AG09309 (cell line): ENCODE data around the gene CD180.

Experiments used
- DNase-seq: peaks from one replicate; pipeline ENCODE4 v3.0.0-alpha.2; 2010; ENCODE audit warnings: low read depth
- H3K4me3 ChIP-seq: 2 replicates; pipeline ENCODE4 v1.5.1; 2011; ENCODE audit warnings: mild to moderate bottlenecking, low read depth, low read length, moderate library complexity; ENCODE audit not compliant: control insufficient read depth
- TF ChIP-seq, protein P1 (sequence below): IDR thresholded peaks from 2 replicates; pipeline ENCODE4 v1.5.1; 2011; ENCODE audit warnings: mild to moderate bottlenecking, low read depth, low read length, inconsistent platforms; ENCODE audit not compliant: insufficient read depth, control insufficient read depth; ENCODE audit errors: missing control alignments

CD180 gene

DNA sequence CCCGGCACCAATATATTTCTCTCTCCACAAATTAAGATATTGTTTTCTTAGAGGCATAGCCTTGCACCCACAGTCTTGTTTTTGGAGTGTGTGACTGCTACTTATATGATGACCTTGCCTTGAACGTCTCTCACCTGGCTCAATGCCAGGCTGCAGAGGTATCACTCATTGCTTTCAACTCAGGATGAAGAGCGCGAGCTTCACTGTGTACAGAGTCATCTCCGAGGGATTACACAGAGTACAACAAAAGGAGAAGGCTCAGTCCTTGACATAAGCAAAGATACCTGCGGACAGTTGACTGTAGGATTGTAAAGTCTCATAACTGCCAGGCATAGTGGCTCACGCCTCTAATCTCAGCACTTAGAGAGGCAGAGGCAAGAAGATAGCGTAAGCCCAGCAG, 53.8 kb downstream of the CD180 start:
- no peak for DNase-seq
- no peak overlapping the region for H3K4me3 ChIP-seq
- TF ChIP-seq, protein P1, sequence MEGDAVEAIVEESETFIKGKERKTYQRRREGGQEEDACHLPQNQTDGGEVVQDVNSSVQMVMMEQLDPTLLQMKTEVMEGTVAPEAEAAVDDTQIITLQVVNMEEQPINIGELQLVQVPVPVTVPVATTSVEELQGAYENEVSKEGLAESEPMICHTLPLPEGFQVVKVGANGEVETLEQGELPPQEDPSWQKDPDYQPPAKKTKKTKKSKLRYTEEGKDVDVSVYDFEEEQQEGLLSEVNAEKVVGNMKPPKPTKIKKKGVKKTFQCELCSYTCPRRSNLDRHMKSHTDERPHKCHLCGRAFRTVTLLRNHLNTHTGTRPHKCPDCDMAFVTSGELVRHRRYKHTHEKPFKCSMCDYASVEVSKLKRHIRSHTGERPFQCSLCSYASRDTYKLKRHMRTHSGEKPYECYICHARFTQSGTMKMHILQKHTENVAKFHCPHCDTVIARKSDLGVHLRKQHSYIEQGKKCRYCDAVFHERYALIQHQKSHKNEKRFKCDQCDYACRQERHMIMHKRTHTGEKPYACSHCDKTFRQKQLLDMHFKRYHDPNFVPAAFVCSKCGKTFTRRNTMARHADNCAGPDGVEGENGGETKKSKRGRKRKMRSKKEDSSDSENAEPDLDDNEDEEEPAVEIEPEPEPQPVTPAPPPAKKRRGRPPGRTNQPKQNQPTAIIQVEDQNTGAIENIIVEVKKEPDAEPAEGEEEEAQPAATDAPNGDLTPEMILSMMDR = no peak

DNA sequence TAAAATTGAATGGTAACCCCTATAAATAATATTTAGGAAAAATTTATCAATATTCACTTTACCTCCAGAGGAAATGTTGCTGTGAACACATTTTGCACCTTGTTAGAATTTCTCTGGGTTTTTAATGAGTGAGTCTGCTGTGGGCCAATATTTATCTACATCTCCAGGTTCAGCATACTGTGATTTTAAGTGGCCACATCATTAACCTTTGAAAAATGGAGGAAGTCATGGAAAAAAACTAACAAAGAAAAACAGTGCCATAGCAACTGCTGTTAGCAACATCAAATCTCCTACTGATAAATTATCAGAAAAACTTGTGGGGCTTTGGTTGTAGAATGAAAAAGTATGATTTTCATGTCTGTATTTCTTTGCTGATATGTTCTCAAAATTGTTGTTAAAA, 55.0 kb downstream of the CD180 start:
- TF ChIP-seq, protein P1 = no peak
- no peak for DNase-seq

DNA sequence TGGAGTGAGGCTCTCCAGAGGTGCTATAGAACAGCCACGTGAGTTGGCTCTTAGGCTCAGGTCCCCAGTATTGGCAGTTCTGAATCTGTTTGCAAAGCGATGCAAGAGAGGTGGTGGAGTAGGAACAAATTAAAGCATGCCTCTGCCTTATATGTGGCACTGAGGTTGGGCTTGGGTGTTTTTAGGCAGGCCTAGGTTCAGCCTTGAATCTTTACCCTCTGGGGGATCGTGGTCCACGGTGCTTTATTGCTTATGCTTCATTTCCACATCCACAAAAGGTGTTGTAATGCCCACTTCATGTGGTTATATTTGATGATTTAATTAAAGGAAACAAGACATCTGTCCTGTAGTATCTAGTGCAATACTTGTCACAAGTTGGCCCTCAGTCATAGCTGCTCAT, 56.2 kb downstream of the CD180 start:
- no peak for DNase-seq
- TF ChIP-seq, protein P1 = no peak
- no peak overlapping the region for H3K4me3 ChIP-seq

More for the DNA sequence above, 55.0 kb downstream of the CD180 start:
- H3K4me3 ChIP-seq = no peak overlapping the region

DNA sequence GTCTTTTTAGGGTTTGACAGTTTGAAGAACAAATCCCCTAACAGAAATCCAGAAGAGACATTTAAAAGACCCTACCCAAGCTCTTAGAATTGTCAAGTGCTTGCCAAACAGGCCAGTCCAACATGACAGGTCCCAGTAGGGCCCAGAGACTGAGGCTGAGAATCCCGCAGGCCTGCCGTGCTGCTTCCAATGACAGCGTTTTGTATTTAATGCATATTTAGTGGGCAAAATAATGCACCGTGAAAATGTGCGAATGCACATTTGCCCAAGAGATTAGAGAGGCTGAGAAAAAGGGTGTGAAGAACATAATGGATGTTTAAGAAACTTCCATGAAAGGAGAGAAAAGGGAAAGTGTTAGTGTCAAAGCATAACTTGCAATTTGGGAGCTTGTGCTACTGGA, 57.6 kb downstream of the CD180 start:
- DNase-seq = no peak
- no peak overlapping the region for H3K4me3 ChIP-seq
- TF ChIP-seq, protein P1 = no peak

- TF ChIP-seq, protein P1 = no peak
- DNase-seq = no peak
- no peak overlapping the region for H3K4me3 ChIP-seq
Observed at GRCh38 chr5:67135381-67135984, 61.1 kb downstream of the CD180 start.

DNA sequence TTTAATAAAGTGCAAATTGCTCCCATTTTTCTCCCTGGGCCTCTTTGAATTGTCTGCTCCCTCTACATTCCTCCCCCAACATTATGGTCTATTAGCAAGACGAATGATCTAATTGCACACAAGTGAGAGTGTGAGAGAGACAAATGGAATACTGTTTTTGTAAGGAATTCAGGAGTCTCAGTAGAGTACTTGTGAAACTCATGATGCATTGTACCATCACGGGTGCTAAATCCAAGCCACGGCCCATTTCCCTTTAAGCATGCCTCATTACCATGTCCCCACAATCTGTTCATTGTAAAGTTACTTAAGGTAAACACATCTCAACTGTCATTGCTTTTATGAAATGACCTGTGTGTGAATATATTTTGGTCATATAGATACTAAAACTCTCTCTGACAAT, 62.8 kb downstream of the CD180 start:
- no peak overlapping the region for H3K4me3 ChIP-seq
- no peak for DNase-seq
- TF ChIP-seq, protein P1 = no peak

DNA sequence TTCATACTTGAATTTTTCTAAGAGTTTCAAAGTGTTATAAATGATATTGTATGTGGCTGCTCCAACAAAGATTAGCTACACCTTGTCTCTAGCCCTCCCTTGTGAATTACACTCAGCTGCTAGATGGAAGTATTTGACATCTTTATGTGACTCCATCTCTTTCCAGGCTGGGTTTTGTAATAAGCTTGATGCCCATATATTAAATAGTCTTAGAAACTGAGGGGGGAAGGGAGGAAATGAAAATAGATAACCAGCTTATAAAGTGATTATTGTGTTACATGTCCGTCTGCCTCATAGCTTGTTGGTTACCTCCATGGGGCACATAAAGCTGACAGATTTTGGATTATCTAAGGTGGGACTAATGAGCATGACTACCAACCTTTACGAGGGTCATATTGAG, 63.4 kb downstream of the CD180 start:
- no peak overlapping the region for H3K4me3 ChIP-seq
- TF ChIP-seq, protein P1 = no peak
- DNase-seq = no peak
